GM21723 (cell line): ENCODE measurements around the gene SRSF5.
"Not testable (repeated sequence)": the region's sequence is repeated elsewhere in the genome, so short reads cannot be mapped to it uniquely, and the experiment has no call there.

Experiments
- ATAC-seq: cut with Tn5 transposase; IDR thresholded peaks from one replicate; pipeline ENCODE4 v1.9.1; 2021; ENCODE audit warnings: mild to moderate bottlenecking, moderate library complexity; ENCODE audit not compliant: unreplicated experiment

Gene SRSF5

DNA sequence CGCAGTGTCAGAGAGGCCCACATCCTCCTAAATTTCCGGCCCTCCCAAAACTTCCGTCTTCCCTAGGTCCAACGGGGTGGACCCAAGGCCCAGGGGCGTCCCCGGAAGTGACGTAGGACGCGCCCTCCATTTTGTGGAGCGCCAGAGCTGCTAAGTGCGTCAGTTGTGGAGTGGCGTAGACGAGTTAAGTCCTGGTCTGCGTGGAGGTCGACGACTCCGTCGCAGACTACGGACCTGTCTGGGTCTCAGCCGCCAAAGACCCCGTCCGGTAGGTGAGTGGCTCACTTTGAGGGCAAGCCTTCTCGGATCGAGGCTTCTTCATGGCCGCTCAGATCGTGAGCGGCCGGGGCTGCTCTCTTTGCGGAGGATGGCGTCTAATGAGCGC is at the start of gene SRSF5:
SRSF5 (plus strand) TSS at position 159 of the 385 bp plus-strand sequence. CDS start 1,015 bp downstream, outside the sequence.
- ATAC-seq: peak; percentile 85

DNA sequence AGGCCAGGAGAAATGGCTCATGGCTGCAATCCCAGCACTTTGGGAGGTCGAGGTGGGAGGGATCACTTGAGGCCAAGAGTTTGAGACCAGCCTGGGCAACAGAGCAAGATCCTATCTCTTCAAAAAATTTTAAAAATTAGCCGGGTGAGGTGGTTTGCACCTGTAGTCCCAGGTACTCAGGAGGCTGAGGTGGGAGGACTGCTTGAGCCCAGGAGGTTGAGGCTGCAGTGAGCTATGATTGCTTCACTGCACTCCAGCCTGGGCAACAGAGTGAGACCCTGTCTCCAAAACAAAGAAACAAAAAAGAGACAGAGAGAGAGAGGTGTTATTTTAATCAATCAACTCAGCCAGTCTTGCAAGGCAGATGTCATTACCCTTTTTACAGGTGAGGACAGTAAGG is 48.3 kb upstream of the SRSF5 start:
- ATAC-seq: not testable (repeated sequence)

DNA sequence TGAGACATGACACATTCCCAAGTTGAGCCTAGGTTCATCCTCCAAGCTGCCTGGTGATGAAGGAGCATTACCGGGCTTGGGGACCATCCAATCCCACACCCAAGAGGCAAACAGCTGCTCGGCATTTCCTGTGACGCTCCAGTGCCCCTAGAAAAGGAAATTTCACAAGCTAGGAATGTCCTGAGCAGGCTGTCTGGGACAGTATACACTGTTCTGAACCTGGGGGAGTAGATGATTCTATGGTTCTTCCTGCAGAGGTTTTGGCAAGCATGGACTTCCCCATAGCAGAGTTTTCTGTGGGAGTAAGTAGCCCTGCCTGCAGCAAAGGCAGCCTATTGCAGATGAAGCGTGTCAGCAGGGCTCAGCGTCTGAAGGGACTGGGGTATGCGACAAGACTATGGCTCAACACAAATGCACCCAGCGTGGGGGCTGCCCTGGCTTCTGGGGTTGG is 47.4 kb upstream of the SRSF5 start:
- no peak for ATAC-seq

DNA sequence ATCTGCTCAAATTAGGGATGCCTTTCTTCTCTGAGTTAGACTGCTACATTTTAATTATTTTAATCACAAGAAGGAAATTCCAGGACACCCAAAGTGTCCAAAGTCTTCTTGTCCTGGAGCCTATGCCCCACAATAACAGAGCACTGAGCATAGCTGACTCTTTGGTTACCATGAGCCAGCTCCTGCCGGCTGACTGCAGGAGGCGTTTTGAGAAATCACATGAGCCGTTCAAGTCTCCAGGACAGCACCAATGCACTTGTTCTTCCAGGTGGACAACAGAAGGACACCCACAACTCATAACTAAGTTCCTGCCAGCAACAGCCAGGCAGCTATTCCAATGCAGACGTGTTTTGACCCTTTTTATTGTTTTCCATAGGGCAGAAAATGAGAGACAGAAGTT is 46.0 kb upstream of the SRSF5 start:
- ATAC-seq: no peak

DNA sequence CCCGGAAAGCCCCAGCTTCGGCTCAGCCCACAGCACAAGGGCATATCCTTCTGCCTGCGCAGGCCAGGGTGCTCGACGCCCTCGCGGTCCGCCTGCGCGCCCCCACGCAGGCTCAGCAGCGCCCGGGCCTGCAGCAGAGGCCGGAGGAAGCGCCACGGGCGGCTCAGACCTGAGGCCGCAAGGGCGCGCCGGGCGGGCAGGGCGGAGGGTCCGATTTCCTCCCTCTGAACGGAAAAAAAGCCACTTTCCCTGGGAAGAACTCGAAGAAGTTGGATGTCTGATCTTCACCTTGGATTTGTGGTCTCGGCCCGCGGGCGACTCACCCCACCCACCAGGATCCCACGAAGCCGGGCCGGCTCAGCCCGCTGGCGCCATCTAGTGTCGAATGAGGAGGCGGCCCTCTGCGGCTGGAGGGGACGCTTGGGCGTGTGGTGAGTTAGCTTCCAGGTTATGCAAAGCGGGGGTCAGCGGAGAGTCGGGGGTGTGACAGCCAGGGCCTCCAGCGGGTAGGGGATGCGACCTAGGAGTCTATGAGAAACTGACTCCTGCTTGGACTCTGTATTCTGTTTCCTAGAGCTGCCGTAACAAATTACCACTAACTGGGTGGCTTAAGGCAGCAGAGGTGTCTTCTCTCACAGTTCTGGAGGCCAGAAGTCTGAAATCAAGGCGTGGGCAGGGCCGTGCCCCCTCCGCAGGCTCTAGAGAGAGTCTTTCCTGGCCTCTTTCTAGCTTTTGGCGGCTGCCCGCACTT is 40.0 kb upstream of the SRSF5 start:
- peak; percentile 90 for ATAC-seq

DNA sequence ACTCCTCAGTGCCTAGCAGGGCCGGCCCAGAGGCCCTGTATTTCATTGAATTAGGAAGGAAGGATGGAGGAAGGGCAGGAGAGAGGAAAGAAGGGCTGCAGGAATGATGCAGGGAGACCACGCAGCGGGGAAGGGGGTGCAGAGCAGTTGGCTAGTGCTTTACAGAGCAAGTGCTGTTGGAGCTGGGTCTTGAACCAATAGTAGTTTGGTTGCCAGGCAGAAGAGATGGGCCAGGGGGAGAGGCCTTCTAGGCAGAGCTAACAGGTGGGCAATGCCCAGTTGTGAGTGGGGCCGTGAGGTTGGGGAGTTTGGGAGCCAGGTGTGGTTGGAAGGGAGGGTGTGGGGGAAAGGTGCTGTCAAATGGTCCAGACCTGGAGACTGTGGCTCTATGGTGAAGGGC is 39.1 kb upstream of the SRSF5 start:
- no peak for ATAC-seq

DNA sequence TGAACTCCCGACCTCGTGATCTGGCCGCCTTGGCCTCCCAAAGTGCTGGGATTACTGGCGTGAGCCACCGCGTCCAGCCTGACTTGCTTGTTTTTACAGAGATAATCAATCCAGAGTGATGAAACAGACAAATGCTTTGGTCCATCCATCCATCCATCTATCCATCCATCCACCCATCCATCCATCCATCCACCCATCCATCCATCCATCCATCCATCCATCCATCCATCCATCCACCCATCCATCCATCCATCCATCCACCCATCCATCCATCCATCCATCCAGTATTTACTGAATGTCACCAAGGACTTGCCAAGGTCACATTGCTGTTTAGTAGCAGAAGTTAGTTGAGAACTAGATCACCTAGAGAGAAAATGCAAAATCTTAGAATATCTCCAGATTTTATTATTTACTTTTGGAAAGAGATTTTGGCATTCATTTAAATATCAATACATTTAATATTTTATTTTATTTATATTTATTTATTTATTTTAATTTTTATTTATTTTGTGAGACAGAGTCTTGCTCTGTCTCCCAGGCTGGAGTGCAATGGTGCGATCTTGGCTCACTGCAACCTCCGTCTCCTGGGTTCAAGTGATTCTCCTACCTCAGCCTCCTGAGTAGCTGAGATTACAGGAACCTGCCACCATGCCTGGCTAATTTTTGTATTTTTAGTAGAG is 34.9 kb upstream of the SRSF5 start:
- ATAC-seq: not testable (repeated sequence)

DNA sequence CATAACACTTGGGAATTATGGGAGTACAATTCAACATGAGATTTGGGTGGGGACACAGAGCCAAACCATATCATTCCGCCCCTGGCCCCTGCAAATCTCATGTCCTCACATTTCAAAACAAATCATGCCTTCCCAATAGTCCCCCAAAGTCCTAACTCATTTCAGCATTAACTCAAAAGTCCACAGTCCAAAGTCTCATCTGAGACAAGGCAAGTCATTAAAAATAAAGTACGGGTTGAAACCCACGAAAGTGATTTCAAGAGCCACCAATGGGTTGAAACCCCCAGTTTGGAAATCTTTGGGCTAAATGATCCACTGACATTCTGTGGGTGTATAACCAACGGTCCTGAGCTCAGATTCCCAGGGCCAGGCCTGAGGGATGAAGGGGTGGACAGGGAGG is 30.5 kb upstream of the SRSF5 start:
- not testable (repeated sequence) for ATAC-seq

DNA sequence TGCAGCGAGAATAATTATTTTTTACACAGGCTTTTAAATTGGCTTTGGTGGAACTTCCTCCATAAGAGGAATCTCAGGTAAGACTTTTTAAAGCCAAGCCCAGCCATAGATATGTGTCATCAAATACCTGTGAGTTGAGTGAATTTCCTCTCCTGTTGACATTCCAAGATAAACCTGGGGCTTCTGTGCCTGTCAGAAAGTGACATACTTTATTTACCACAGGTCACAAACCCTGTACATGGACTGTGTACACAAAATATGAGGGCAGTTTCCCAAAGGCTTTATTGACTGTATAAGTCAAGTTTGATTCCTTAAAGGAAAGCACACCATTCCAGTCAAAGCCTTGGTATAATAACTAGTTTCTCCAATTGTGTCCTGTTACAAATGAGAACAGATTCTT is 25.9 kb upstream of the SRSF5 start:
- ATAC-seq: no peak

DNA sequence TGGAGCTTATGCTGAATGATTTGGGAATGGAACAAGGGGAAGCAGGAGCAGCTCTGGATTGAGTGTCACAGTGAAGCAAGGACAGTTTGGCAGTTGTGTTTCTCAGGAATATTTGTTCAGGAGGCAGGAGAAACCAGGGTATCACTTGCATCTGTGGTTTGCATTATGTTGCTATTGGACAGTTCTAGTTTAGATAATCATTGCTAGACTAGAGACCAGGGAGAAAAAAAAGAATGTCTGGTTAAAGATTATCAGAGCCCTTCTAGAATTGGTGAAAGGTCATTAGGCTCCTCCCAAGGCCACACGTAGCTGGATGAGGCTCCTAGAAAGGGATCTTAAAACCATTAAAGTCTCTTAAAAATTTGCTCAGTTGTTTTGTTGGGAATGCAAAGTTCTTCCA is 17.0 kb upstream of the SRSF5 start:
- no peak for ATAC-seq

DNA sequence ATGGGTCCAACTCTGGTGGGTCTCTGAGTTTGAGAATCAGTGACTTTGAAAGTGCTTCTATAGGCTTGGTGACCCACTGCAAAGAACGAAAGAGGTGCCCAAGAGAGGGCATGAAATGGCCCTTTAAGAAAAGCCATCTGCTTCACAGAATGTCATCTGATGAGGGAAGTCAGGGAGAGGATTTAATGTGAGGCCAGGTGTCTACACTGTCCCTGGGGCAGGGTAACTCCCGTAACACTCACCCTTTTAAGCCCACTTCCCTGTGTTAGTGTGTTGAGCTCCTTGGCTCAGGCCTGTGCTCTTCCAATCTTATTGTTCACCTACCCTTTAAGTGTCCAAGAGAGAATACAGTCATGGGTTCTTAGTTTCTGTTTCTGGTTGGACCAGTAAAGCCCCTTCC is 16.4 kb upstream of the SRSF5 start:
- ATAC-seq: no peak

DNA sequence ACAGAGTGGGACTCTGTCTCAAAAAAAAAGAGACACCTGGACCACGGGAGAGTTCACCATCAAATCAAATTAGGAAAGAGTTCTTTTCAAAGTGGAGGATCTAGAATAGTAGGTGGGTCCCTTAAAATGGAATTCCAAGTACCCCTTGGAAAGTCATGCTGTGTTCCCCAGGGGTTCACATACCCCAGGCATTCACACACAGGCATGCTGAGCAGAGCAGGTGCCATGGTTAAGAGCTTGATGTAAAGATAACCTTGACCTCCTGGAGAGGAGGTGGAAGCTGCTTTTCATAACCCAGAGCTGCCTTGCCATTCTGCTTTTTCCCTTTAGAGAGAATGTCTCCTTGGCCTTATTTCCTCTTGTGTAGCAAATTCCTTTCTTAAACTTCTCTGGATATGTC is 14.2 kb upstream of the SRSF5 start:
- no peak for ATAC-seq

DNA sequence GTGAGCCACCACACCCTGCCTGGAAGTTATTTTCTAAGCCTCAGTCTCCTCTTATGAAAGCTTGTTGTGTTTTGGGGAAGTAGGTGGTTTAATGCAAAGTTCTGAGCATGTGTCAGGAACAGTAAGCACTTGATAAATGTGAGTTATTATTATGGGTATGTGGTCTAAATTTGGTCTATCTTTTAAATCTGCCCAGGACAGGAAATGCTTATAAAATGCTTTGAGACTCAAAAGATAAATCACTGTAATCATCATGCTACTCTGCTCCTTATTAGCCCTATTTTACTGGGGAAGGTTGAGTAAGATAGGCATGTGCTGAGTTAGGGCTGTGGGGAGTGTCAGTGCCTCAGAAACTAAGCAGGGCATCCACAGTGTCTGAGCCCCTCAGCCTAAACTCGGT is 13.1 kb upstream of the SRSF5 start:
- ATAC-seq: no peak

DNA sequence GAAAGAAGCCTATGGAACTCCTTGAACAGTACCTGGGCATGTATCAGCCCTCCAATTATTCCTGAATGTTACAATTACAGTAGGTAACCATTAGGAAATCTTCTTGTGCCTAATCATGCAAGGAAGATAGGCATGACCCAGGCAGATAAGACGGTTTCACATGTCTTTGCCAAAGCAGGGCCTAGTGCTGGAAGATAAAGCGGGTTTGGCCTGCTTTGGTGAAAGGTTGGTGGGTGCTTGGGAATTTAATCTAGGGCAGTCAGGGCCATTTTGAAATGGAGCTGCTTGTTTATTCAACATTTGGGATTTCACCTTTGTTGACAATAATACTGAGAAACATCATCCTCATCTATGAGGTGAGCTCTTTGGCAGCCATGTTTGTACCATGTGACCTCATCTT is 12.5 kb upstream of the SRSF5 start:
- ATAC-seq: no peak

DNA sequence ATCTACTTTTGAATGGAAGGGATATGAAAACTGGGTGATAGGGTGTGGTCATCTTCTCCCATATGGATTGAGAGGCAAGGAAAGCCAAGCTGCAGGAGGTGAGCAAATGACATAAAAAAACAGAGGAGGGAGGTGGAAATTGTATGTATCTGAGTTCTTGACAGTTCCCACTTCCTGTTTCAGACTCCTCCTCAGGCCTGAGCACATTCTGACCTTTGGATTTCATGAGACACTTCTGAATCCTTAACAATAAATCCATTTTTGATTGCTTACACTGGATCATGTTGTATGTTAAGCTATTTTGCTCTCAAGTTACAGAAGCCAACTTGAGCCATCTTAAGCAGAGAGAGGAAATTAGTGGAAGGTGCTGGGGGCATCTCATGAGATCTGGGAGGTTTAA is 11.6 kb upstream of the SRSF5 start:
- no peak for ATAC-seq

DNA sequence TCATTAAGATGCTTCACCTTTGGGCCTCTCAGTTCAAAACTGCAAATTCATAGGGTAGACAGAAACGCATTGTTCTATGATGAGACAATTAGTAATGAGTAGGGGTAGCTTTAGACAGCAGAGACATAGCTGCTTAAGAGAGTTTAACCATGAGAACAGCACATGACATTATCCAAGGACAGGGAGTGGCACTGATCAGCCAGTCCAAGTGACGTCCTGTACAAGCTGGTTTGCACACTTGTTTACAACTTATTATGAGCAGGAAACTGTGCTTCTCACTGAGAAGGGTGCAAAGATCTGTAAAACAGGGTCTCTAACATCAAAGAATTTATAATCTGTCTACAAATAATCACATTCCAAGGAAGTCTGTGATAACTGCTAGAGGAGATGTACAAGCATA is 11.2 kb upstream of the SRSF5 start:
- no peak for ATAC-seq

DNA sequence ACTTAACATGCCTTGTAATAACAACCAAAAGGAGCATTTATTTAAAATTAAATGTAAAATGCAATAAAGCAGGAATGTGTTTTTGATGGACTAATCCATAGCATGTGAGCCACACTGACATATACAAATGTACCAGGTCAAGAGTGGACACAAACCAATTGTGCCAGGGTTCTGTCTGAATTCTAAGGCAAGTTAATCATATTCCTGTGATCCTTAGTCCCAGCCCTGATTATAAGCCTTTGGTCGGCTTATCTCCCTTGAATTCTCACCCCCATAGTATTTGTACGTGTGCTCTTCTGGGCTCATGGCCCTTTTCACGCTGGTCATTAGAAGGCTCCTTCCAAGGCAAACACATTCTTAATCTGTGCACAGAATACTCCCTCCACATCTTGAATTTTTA is 10.6 kb upstream of the SRSF5 start:
- ATAC-seq: no peak

DNA sequence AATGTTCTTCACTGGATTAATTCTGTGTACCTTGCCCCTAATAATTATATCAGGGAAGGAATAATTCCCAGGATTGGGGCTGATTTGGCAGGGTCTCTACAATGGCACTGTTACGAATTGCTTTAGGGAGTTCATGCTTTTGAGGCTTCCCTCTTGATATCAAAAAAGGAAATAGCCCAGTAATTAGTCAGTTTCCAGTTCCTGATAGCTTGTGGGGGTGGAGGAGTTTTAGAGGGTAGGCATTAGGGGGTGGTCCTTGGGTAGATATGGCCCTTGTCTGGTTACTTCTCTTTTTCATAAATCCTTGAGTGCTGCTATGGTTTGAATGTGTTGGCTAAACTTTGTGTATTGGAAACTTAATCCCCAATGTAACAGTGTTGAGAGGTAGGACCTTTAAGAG is 6.1 kb upstream of the SRSF5 start:
- no peak for ATAC-seq

DNA sequence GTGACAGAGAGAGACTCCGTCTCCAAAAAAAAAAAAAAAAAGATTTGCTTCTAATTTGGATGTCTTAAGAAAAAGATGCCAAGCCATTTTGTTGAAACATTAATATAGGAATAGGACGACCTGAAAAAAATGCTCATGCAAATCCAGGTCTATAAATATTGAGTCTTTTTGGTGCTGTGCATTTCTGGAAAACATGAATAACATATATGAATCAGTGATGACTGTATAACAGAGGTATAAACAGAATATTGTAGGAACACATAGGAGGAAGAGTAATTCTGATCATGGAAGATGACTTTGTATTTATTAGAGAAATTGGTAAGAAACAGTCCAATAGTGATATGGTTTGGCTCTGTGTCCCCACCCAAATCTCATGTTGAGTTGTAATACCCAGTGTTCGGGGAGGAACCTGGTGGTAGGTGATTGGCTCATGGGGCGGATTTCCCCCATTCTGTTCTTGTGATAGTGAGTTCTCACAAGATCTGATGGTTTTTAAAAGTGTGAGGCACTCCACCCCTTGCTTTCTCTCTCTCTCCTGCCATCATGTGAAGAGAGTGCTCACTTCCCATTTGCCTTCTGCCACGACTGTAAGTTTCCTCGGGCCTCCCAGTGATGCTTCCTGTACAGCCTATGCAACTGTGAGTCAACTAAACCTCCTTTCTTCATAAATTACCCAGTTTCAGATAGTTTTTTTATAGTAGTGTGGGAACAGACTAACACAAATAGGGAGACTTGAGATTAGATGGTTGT is 3.0 kb upstream of the SRSF5 start:
- no peak for ATAC-seq

DNA sequence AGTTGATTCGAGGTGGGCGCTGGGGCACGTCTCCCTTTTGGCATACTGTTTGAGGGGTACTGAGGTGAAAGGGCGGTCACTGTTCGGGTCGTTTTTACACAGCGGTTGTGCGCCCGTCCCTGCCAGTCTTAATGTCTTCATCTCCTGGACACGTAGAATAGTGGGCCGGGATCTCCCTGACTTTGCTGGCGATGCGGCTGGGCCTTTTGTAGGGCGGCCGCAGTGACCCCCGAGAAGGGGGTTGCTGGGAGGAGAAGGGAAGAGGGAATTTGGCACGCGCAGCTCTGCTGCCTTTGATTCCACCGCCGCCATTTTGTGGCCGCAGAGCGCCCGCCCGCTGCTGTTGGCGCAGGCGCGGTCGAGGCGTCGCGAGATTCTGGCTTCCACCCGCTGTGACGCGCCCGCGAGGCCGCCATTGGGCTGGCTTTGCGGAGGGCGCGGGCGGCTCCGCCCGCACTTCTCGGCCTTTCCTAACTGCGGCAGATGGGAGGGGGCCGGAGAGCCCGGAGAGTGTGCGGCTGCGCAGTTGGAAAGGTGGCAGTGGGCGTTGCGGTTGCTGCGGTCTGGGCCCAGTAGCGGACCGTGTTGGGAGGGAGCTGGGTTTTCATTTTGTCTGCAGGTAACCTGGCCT is 542 bp downstream of the SRSF5 start:
- peak; percentile 70 for ATAC-seq

DNA sequence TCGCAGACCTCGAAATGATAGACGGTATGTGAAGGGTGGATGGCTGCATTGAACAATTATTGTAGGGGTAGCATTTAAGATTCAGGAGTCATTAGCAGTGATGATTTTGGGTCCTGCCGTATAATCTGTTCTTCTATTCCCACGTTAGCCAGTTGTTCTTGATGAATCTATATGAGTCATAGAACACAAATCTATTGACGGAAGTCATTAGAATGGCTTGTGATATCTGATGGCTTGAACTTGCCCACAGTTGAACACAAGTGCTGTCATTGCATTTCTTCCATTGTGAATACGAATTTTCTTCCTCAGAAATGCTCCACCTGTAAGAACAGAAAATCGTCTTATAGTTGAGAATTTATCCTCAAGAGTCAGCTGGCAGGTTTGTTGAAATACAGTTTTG is 1.9 kb downstream of the SRSF5 start:
- ATAC-seq: no peak
